22Rv1 (cell line): ENCODE data around the gene NEURL1B.

Experiments used
- H3K27ac ChIP-seq: fragments of 450-650 bp; 2 replicates; pipeline ENCODE4 v1.5.1; 2017
- CTCF ChIP-seq: fragments of 450-650 bp; IDR thresholded peaks from 2 replicates; pipeline ENCODE4 v1.5.1; 2017; ENCODE audit warnings: mild to moderate bottlenecking
- ZFX ChIP-seq: fragments of 450-650 bp; IDR thresholded peaks from 2 replicates; pipeline ENCODE4 v1.6.1; 2017; ENCODE audit warnings: antibody characterized with exemption, borderline replicate concordance

NEURL1B gene

DNA sequence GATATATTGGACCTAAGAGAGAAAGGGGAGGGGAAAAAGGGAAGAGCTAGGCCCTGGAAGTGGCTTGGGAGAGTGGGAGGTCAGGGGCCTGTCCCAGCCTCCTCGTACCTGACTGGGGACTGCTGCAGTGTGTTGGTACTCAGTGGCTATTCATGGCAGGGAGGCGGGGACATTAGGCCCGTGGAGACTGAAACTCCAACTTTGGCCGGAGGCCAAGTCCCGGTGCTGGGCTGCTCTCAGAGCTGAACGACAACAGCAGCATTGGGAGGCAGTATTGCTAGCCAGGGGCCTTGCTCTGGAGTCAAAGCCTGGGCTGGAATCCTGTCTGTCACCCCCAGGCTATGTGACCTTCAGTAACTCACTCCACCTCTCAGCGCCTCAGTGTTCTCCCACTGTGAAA is 37.8 kb downstream of the NEURL1B start:
- no peak overlapping the region for H3K27ac ChIP-seq

DNA sequence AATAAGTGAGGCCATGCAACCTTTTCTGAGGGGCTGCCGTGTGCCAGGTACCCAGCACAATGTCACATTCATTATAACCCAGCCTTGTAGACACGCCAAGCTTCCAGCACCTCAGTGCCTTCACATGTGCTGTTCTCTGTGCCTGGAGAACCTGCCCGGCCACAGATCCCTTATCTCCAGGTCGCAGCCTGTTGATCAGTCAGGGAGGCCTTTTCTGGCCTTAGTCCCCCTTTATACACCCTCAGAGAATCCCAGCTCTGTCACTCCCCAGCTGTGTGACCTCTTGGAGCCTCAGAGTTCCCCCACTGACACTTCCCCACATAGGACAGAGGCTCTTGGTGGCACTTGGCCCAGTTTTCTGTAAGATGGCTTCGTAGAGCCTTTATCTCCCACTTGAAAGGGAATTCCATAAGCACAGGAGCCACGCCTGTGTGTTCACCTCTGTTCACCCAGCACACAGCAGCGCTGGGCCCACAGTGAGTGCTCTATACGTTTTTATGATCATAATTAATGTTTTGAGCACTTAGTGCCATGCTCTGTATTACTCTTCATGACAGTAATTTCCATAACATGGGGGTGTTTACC is 38.7 kb downstream of the NEURL1B start:
- no peak overlapping the region for H3K27ac ChIP-seq
- TF ChIP-seq ZFX (no peak), CTCF (no peak)

More for the DNA sequence above, 37.8 kb downstream of the NEURL1B start:
- TF ChIP-seq CTCF (no peak), ZFX (no peak)

GRCh38 chr5:172680921-172681320 is 39.9 kb downstream of the NEURL1B start:
- TF ChIP-seq ZFX (no peak), CTCF (no peak)
- no peak overlapping the region for H3K27ac ChIP-seq

DNA sequence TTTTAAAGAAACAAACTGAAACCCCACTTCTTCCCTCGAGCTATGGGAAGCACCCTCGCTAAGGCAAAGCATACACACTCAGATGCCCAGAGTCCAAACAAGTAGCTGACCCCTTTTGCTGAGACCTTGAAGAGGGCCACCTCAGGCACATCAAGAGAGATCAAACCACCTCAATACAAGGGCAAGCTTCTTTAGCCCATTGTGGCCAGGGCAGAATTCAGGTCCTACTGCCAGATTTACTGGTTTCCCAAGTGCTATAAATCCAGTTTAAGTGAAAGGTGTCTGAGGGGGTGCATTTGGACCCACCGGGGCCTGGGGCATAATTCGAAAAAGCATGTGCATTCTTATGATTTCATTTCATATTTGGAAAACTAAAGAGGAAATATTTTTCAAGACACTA is 40.4 kb downstream of the NEURL1B start:
- TF ChIP-seq CTCF (no peak), ZFX (no peak)
- no peak overlapping the region for H3K27ac ChIP-seq

DNA sequence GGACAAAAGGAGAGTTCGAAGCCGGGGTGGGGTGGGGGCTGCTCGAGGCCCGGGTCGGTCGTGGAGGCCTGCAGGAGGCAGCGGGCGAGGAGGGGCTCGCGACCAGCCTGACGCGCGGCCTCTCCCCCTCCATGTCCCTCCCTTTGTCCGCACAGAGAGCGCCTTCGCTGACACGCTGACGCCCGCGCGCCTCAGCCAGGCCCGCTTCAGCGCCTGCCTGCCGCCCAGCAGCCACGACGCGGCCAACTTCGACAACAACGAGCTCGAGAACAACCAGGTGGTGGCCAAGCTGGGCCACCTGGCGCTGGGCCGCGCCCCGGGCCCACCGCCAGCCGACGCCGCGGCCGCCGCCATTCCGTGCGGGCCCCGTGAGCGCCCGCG is 42.2 kb downstream of the NEURL1B start:
- H3K27ac ChIP-seq, result no peak overlapping the region

GRCh38 chr5:172683645-172684471 is 42.8 kb downstream of the NEURL1B start:
- no peak overlapping the region for H3K27ac ChIP-seq
- no peak for TF ChIP-seq CTCF
- no peak for TF ChIP-seq ZFX

More for the DNA sequence above, 42.2 kb downstream of the NEURL1B start:
- TF ChIP-seq CTCF (no peak), ZFX (no peak)

DNA sequence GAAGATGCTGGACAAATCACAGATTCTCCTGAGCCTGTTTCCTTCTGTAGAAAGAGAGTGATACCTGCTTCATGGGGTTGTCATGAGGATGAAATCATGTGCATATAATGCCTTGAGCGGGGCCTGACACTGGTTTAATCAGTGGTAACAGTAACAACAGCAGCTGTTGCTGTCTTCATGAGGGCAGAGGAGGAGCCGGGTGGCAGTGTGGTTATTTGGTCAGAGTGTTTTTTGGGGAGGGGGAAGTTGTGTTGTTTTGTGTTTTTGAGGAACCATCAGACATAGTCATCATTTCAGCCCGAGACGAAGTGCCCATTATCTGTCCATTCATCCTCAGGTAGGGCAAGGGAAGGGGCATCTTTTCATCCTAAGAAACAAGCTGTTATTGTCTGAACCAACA is 44.0 kb downstream of the NEURL1B start:
- TF ChIP-seq CTCF (no peak), ZFX (no peak)
- H3K27ac ChIP-seq, result no peak overlapping the region
